GM10248 (cell line): ENCODE measurements around the gene PDIK1L.
A peak's percentile ranks its signal among the peaks of the same experiment; 100 is the strongest.

Experiments used
- CTCF ChIA-PET: fragments of 300-600 bp; sonication (Branson Sonifier 250); formaldehyde crosslinking; extraction: SDS; loops from one replicate; lab custom pipeline; 2021; ENCODE audit warnings: antibody characterized with exemption; lab: Yijun Ruan, JAX
- POLR2A ChIA-PET: fragments of 350-650 bp; sonication (Branson Sonifier 250); formaldehyde crosslinking; extraction: SDS; loops from one replicate; lab custom pipeline; 2020; ENCODE audit warnings: antibody characterized with exemption; lab: Yijun Ruan, JAX
- DNase-seq: peaks from one replicate; pipeline ENCODE4 v3.0.0; 2012; ENCODE audit errors: extremely low spot score
- CTCF ChIP-seq: IDR thresholded peaks from 2 replicates; pipeline ENCODE4 v1.5.1; 2012; ENCODE audit warnings: mild to moderate bottlenecking, low read depth; ENCODE audit errors: extremely low read depth, missing control alignments, control extremely low read depth

Gene PDIK1L

GRCh38 chr1:26132128-26132833 is 20.7 kb downstream of the PDIK1L start:
- CTCF ChIA-PET: interaction anchor here (1.0 to 7.9 kb wide), 3 partner anchors 12 to 285 kb away, joined by 3 to 93 read pairs (median 4); no protein-coding TSS in a partner anchor
- POLR2A ChIA-PET: no interaction called here
- no peak for DNase-seq
- TF ChIP-seq CTCF: no peak

GRCh38 chr1:26132834-26133167 is 21.2 kb downstream of the PDIK1L start:
- no peak for TF ChIP-seq CTCF
- DNase-seq: no peak
- ChIA-PET POLR2A (no interaction called here), CTCF (interaction anchor here (1.0 to 7.9 kb wide), 3 partner anchors 12 to 284 kb away, joined by 3 to 93 read pairs (median 4); no protein-coding TSS in a partner anchor)

GRCh38 chr1:26134466-26134865 is 22.8 kb downstream of the PDIK1L start:
- ChIA-PET CTCF (interaction anchor here (1.0 kb wide), 1 partner anchor 30 kb away, joined by 3 read pairs; no protein-coding TSS in a partner anchor), POLR2A (no interaction called here)
- no peak for DNase-seq
- TF ChIP-seq CTCF: no peak

GRCh38 chr1:26138974-26139558 is 27.4 kb downstream of the PDIK1L start:
- ChIA-PET POLR2A (no interaction called here), CTCF (interaction anchor here (1.0 to 1.5 kb wide), 6 partner anchors 18 to 103 kb away, joined by 3 to 5 read pairs (median 4); partner anchors contain the start of gene ZNF593)
- no peak for TF ChIP-seq CTCF
- DNase-seq: no peak

- ChIA-PET POLR2A (no interaction called here), CTCF (interaction anchor here (0.7 to 8.5 kb wide), 6 partner anchors 13 to 107 kb away, joined by 3 to 151 read pairs (median 49); partner anchors contain the start of genes PDIK1L and ZNF593)
- DNase-seq: no peak
- no peak for TF ChIP-seq CTCF
These were observed 30.5 kb downstream of the PDIK1L start for GRCh38 chr1:26142159-26142558.

- POLR2A ChIA-PET: interaction anchor here (0.5 kb wide), 1 partner anchor 37 kb away, joined by 4 read pairs; no protein-coding TSS in a partner anchor
These were observed 33.7 kb downstream of the PDIK1L start for GRCh38 chr1:26145041-26145959.

More at GRCh38 chr1:26145041-26145959, 33.7 kb downstream of the PDIK1L start:
- CTCF ChIA-PET: interaction anchor here (0.7 to 8.5 kb wide), 46 partner anchors 11 to 287 kb away, joined by 3 to 151 read pairs (median 4); partner anchors contain the start of genes C1orf232, CEP85, CNKSR1 and DHDDS
- DNase-seq: peak; percentile 81
- peak; percentile 74 for TF ChIP-seq CTCF
